H1 (cell line): ENCODE measurements around the gene LIPM. TPM values are rescaled to one million over a fixed set of nuclear protein-coding genes. Genes with fewer than 3 reads are reported as not detected.

Experiments
- CTCF ChIA-PET: fragments of 300-600 bp; sonication (Branson Sonifier 250); formaldehyde crosslinking; loops from one replicate; lab custom pipeline; 2021; ENCODE audit not compliant: partially characterized antibody; lab: Charles Lee
- POLR2A ChIA-PET: fragments of 300-600 bp; sonication (Branson Sonifier 250); formaldehyde crosslinking; loops from one replicate; lab custom pipeline; 2021; ENCODE audit warnings: inconsistent platforms; ENCODE audit not compliant: partially characterized antibody; lab: Charles Lee
- DNase-seq, 2 experiments: peaks; one replicate each; pipeline versions ENCODE4 v3.0.0 to v3.0.0-alpha.2; 2010 to 2022; ENCODE audit warnings: low spot score in 2 of 2, low read depth in 1 of 2, mixed read lengths in 1 of 2
- FAIRE-seq: peaks from 2 replicates; lab custom pipeline; 2011; peaks lifted over from hg19 to GRCh38; lab: Jason Lieb, UNC
- H2AFZ ChIP-seq: 2 replicates; pipeline ENCODE4 v1.8.1; 2012; ENCODE audit warnings: low read length, inconsistent platforms
- H2AK5ac ChIP-seq: 2 replicates; pipeline ENCODE4 v1.6.1; 2013; ENCODE audit warnings: low read depth, low read length
- H2BK120ac ChIP-seq: replicated peaks from 2 replicates; pipeline ENCODE3; 2013; ENCODE audit warnings: low read depth, low read length, inconsistent platforms
- H2BK12ac ChIP-seq: 2 replicates; pipeline ENCODE4 v1.6.1; 2013; ENCODE audit warnings: low read depth, low read length
- H2BK15ac ChIP-seq: 2 replicates; pipeline ENCODE4 v1.6.1; 2013; ENCODE audit warnings: low read length
- H2BK20ac ChIP-seq: 2 replicates; pipeline ENCODE4 v1.6.1; 2013; ENCODE audit warnings: low read length
- H2BK5ac ChIP-seq: 2 replicates; pipeline ENCODE4 v1.6.1; 2013; ENCODE audit warnings: low read depth, low read length
- H3K14ac ChIP-seq: 2 replicates; pipeline ENCODE4 v1.6.1; 2013; ENCODE audit warnings: inconsistent platforms; ENCODE audit not compliant: insufficient read length
- H3K18ac ChIP-seq: 2 replicates; pipeline ENCODE4 v1.6.1; 2013; ENCODE audit warnings: low read length; ENCODE audit errors: extremely low read depth
- H3K23ac ChIP-seq: 2 replicates; pipeline ENCODE4 v1.6.1; 2013; ENCODE audit warnings: inconsistent platforms; ENCODE audit not compliant: insufficient read length
- H3K23me2 ChIP-seq: 2 replicates; pipeline ENCODE4 v1.6.1; 2013; ENCODE audit warnings: low read depth, low read length
- H3K27ac ChIP-seq: 2 replicates; pipeline ENCODE4 v1.6.1; 2011; ENCODE audit warnings: low read depth, low read length, inconsistent platforms
- H3K27me3 ChIP-seq, 4 experiments: replicated peaks in 1 of 4; 1 replicate in 1 of 4; 2 replicates in 3 of 4; pipeline versions ENCODE4 v1.6.1 to v1.8.1; 2011 to 2013; ENCODE audit warnings: low read length in 3 of 4, mild to moderate bottlenecking in 3 of 4, inconsistent platforms in 2 of 4, mixed read lengths in 2 of 4, moderate library complexity in 1 of 4; ENCODE audit not compliant: control insufficient read depth in 3 of 4, insufficient read depth in 3 of 4; ENCODE audit errors: extremely low read depth in 1 of 4
- H3K36me3 ChIP-seq, 4 experiments: 2 replicates each; pipeline versions ENCODE4 v1.6.1 to v1.8.1; 2011 to 2013; ENCODE audit warnings: mild to moderate bottlenecking in 4 of 4, low read length in 3 of 4, moderate library complexity in 2 of 4, control low read depth in 1 of 4, inconsistent platforms in 1 of 4; ENCODE audit not compliant: insufficient read depth in 4 of 4, control insufficient read depth in 2 of 4
- H3K4ac ChIP-seq: replicated peaks from 2 replicates; pipeline ENCODE3; 2013; ENCODE audit warnings: low read length, low read depth, mixed read lengths, inconsistent platforms; ENCODE audit not compliant: insufficient read length
- H3K4me1 ChIP-seq, 4 experiments: replicated peaks in 1 of 4; 1 replicate in 1 of 4; 2 replicates in 3 of 4; pipeline versions ENCODE4 v1.6.1 to v1.8.1; 2011 to 2013; ENCODE audit warnings: low read length in 3 of 4, inconsistent platforms in 2 of 4, mixed read lengths in 1 of 4; ENCODE audit not compliant: insufficient read depth in 4 of 4, control insufficient read depth in 3 of 4
- H3K4me2 ChIP-seq, 2 experiments: 2 replicates each; pipeline versions ENCODE4 v1.6.1 to v1.8.1; 2011 to 2013; ENCODE audit warnings: low read depth in 2 of 2, low read length in 2 of 2, control low read depth in 1 of 2, inconsistent platforms in 1 of 2, mild to moderate bottlenecking in 1 of 2; ENCODE audit not compliant: insufficient read depth in 1 of 2
- H3K4me3 ChIP-seq, 4 experiments: fragments of 200-600, 300-600 bp in 1 of 4; sonication (generic), shearing (Covaris generic), sonication (Bioruptor Twin) in 1 of 4; 2 replicates each; pipeline versions ENCODE4 v1.5.1 to v1.8.1; 2011 to 2016; ENCODE audit warnings: low read length in 4 of 4, low read depth in 3 of 4, control low read depth in 2 of 4, inconsistent platforms in 2 of 4, mild to moderate bottlenecking in 2 of 4, mixed read lengths in 1 of 4, moderate library complexity in 1 of 4; ENCODE audit not compliant: insufficient read depth in 2 of 4; ENCODE audit errors: extremely low read depth in 1 of 4
- H3K56ac ChIP-seq: replicated peaks from 2 replicates; pipeline ENCODE3; 2013; ENCODE audit warnings: low read depth, mild to moderate bottlenecking, mixed read lengths, low read length, inconsistent platforms; ENCODE audit not compliant: insufficient read length
- H3K79me1 ChIP-seq: 2 replicates; pipeline ENCODE4 v1.6.1; 2013; ENCODE audit warnings: low read depth, low read length, control low read depth
- H3K79me2 ChIP-seq, 2 experiments: 2 replicates each; pipeline versions ENCODE4 v1.6.1 to v1.8.1; 2012 to 2013; ENCODE audit warnings: low read length in 2 of 2, mild to moderate bottlenecking in 2 of 2, inconsistent platforms in 1 of 2; ENCODE audit not compliant: insufficient read depth in 2 of 2, control insufficient read depth in 1 of 2
- H3K9ac ChIP-seq, 4 experiments: replicated peaks in 1 of 4; 1 replicate in 1 of 4; 2 replicates in 3 of 4; pipeline versions ENCODE4 v1.6.1 to v1.8.1; 2011 to 2013; ENCODE audit warnings: low read depth in 3 of 4, low read length in 3 of 4, control low read depth in 2 of 4, mild to moderate bottlenecking in 2 of 4, moderate library complexity in 2 of 4, inconsistent platforms in 1 of 4; ENCODE audit errors: extremely low read depth in 1 of 4
- H3K9me3 ChIP-seq, 2 experiments: 2 replicates each; pipeline versions ENCODE4 v1.6.1 to v1.8.1; 2012 to 2013; ENCODE audit warnings: mild to moderate bottlenecking in 2 of 2, moderate library complexity in 2 of 2, control low read depth in 1 of 2, inconsistent platforms in 1 of 2, low read depth in 1 of 2, low read length in 1 of 2, mixed read lengths in 1 of 2; ENCODE audit not compliant: insufficient read depth in 2 of 2
- H4K20me1 ChIP-seq, 2 experiments: replicated peaks in 1 of 2; 2 replicates each; pipeline versions ENCODE3 to v1.8.1; 2011 to 2013; ENCODE audit warnings: inconsistent platforms in 2 of 2, low read length in 2 of 2, mild to moderate bottlenecking in 1 of 2; ENCODE audit not compliant: insufficient read depth in 2 of 2, control insufficient read depth in 1 of 2
- H4K5ac ChIP-seq: 2 replicates; pipeline ENCODE4 v1.6.1; 2013; ENCODE audit warnings: low read length, low read depth, mixed read lengths, inconsistent platforms; ENCODE audit not compliant: insufficient read length
- H4K8ac ChIP-seq: 2 replicates; pipeline ENCODE4 v1.8.0; 2013; ENCODE audit warnings: mild to moderate bottlenecking, moderate library complexity, low read length, inconsistent platforms; ENCODE audit not compliant: insufficient read depth; ENCODE audit errors: extremely low read depth
- H4K91ac ChIP-seq: replicated peaks from 2 replicates; pipeline ENCODE3; 2013; ENCODE audit warnings: low read length, mixed read lengths, inconsistent platforms; ENCODE audit not compliant: insufficient read length
- ATF2 ChIP-seq: IDR thresholded peaks from 2 replicates; pipeline ENCODE4 v1.6.1; 2012; ENCODE audit warnings: low read length, inconsistent platforms
- BACH1 ChIP-seq: IDR thresholded peaks from 2 replicates; pipeline ENCODE4 v1.6.1; 2012; ENCODE audit warnings: low read length, improper control_type of control experiment
- CBX8 ChIP-seq: fragments of 300-800, 300-1000 bp; sonication (generic); IDR thresholded peaks from 2 replicates; pipeline ENCODE4 v1.7.1; 2016; ENCODE audit warnings: low read depth, low read length, borderline replicate concordance
- CTCF ChIP-seq, 3 experiments: IDR thresholded peaks; 1 replicate in 2 of 3; 2 replicates in 1 of 3; pipeline versions ENCODE4 v1.5.1 to v1.6.1; 2011; ENCODE audit warnings: low read length in 3 of 3, mild to moderate bottlenecking in 3 of 3, inconsistent platforms in 2 of 3, low read depth in 1 of 3, moderate library complexity in 1 of 3; ENCODE audit not compliant: insufficient read depth in 1 of 3; ENCODE audit errors: control extremely low read depth in 1 of 3
- RBBP5 ChIP-seq: IDR thresholded peaks from 2 replicates; pipeline ENCODE4 v1.7.1; 2012; ENCODE audit warnings: low read depth, mild to moderate bottlenecking, inconsistent platforms, low read length, moderate library complexity, borderline replicate concordance
- TAF7 ChIP-seq: optimal IDR thresholded peaks from 2 replicates; pipeline ENCODE3; 2011; ENCODE audit warnings: low read depth, mild to moderate bottlenecking, inconsistent platforms, low read length, moderate library complexity, borderline replicate concordance
- USF2 ChIP-seq: IDR thresholded peaks from 2 replicates; pipeline ENCODE4 v1.6.1; 2011; ENCODE audit warnings: low read length, improper control_type of control experiment
- WGBS, 2 experiments: shearing (Covaris generic) in 1 of 2; methylation state at CpG; one replicate each; pipeline versions ENCODE4 v1.1.6 to v1.1.7; 2013 to 2015; ENCODE audit warnings: low lambda C conversion rate in 2 of 2, mixed read lengths in 2 of 2, inconsistent platforms in 1 of 2, low coverage in 1 of 2, missing lambda C conversion rate in 1 of 2; ENCODE audit not compliant: insufficient replicate concordance in 2 of 2, insufficient coverage in 1 of 2, insufficient read length in 1 of 2; ENCODE audit errors: extremely low coverage in 1 of 2, missing lambda C conversion rate in 1 of 2; 5-methylcytosine and 5-hydroxymethylcytosine counted together
- polyA plus RNA-seq, 7 experiments: library from polyadenylated mRNA; depleted of rRNA in 3 of 7; stranded (reverse) in 5 of 7; unstranded in 2 of 7; fragments of >200 nt in 5 of 7; fragments of 200-250 nt in 2 of 7; gene quantifications; 1 replicate in 5 of 7; 2 replicates in 1 of 7; 4 replicates in 1 of 7; pipeline versions ENCODE4 v1.2.1 to v1.2.3, GENCODE V29; 2011 to 2013; ENCODE audit warnings: missing spikeins in 2 of 7, mixed read lengths in 2 of 7
- total RNA-seq: library from RNA; stranded (reverse); fragmentation: NEBNext Ultra II Directional; extraction: Animal tissue kit (Norgen Biotek cat#: 25700); gene quantifications from 2 replicates; pipeline ENCODE4 v1.2.1, GENCODE V29; 2021

LIPM gene
- total and polyA plus RNA-seq, 2 of the 8 experiments (the other 6 are each of a cell fraction or from before 2014, with no cell fraction given), result not detected

GRCh38 chr10:88838766-88839350 lies 36.3 kb downstream of the LIPM start:
- H3K79me2 ChIP-seq, result no peaks in the 10 kb centered on the region
- ChIA-PET CTCF (interaction anchor here (1.0 to 7.2 kb wide), 4 partner anchors 12 to 148 kb away, joined by 4 to 279 read pairs (median 18); partner anchors contain the start of gene ANKRD22), POLR2A (no interaction called here)
- no peak overlapping the region for H3K4me3 ChIP-seq
- 92% methylated on average over 5 of the region's 5 CpGs; no CpG with 5 or more reads in 1 of the 2 experiments for WGBS, 2 experiments
- FAIRE-seq (no peak), DNase-seq (no peak)
- no peak overlapping the region for H3K9ac ChIP-seq
- no peaks in the 10 kb centered on the region for H3K36me3 ChIP-seq
- H4K91ac ChIP-seq, result no peak overlapping the region
- H2BK120ac ChIP-seq, result no peak overlapping the region
- no peak overlapping the region for H2BK15ac ChIP-seq
- H3K4me2 ChIP-seq, result no peak overlapping the region
- no peaks in the 10 kb centered on the region for H3K23me2 ChIP-seq
- no peak overlapping the region for H2BK20ac ChIP-seq
- H3K14ac ChIP-seq, result no peak overlapping the region
- no peak overlapping the region for H4K8ac ChIP-seq
- no peak overlapping the region for H3K27ac ChIP-seq
- H2AK5ac ChIP-seq, result no peak overlapping the region
- H2BK5ac ChIP-seq, result no peak overlapping the region
- no peak overlapping the region for H3K4ac ChIP-seq
- H3K18ac ChIP-seq, result no peak overlapping the region
- no peaks in the 10 kb centered on the region for H3K9me3 ChIP-seq
- H2AFZ ChIP-seq, result no peak overlapping the region
- H3K23ac ChIP-seq, result no peak overlapping the region
- H3K27me3 ChIP-seq, result no peaks in the 10 kb centered on the region
- no peak overlapping the region for H2BK12ac ChIP-seq
- H3K56ac ChIP-seq, result no peak overlapping the region
- no peaks in the 10 kb centered on the region for H4K20me1 ChIP-seq
- no peaks in the 10 kb centered on the region for H3K4me1 ChIP-seq
- H3K79me1 ChIP-seq, result no peaks in the 10 kb centered on the region
- no peak overlapping the region for H4K5ac ChIP-seq
- TF ChIP-seq BACH1 (no peak), USF2 (no peak), ATF2 (no peak), CBX8 (no peak), CTCF (IDR thresholded peaks at IDR 0.05; ENCODE audit: control extremely low read depth in 1 of 3, insufficient read depth in 1 of 3, low read depth in 1 of 3, low read length in 3 of 3) (peak in 2 of 3 experiments; percentile 14 to 40; a peak in 2 of 4 replicates), TAF7 (no peak), RBBP5 (no peak)
